Non-pigmented ciliary epithelial cell (primary cell): ENCODE measurements around the gene SMPX.

ENCODE experiments used
- DNase-seq: peaks from one replicate; pipeline ENCODE4 v3.0.0-alpha.2; 2010; ENCODE audit warnings: low read depth

Gene SMPX

DNA sequence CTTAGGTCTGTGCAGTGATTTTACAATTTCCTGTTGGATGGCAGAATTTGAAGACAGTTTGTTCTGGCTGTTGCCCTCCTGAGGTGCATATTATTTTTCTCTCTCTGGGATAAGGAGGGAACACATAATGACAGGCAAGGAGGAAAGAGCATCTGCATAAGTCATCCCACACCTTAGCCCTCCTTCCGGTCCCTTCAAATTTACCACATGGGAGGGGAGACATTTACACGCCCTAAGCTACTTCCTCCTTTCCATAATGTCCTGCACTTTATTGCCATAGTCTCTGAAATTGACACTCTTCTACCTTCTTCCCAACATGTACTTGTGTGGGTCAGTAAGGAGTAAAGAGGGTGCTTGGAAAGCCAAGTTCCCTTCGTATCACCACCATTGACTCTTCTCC, 13.9 kb downstream of the SMPX start:
- no peak for DNase-seq

DNA sequence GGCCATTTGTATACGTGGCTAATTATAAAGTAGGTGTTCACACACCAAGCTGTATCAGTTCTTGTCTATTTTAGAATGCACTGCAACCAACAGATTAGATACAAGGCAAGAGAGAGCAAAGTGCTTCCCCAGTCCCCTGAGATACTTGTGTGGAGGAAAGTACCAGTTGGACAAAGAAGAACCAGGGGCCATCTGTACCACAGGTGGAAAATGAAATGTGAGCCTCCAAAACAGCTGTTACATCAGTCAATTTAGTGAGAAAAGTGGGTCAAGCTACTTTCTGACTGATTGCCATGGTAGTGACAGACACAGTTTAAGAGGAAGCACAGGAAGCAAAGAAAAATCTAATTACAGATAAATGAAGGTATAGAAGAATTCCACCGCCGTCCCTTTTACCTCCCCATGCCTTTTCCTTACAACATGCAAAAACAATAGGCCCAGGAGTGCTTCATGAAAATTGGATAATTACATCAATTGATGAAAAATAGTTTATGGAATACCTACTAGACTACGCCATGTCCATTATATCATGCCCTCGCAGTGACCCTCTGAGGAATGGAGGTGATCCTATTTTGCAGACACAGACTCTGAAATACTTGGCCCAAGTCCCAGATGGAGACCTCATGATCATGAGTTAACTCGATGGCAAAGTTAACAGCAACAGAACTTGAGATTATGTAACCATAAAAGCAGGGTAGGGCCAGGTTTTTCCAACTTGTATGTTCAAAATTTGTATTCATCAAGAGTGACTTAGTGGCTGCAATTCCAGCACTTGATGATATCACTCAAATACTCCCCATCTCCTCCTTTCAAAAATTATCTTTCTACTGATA, 15.8 kb downstream of the SMPX start:
- DNase-seq: no peak

DNA sequence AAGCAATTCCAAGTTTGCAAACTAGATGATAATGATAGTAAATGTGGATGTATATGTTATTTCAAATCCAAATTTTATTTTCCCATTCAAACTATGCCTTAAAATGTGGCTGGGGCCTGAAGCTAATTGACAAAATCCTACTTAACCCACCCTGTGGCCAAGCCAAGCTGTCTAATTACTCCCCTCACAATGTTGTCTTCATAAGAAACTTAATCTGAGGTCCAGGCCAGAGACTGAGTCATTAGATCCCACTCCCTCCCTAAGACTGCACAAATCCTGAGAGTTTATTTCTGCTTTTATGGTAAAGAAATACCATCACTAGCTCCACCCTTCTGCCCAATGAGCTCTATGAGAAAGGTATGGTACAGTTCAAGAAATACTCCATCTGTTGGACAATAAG, 16.6 kb downstream of the SMPX start:
- no peak for DNase-seq

DNA sequence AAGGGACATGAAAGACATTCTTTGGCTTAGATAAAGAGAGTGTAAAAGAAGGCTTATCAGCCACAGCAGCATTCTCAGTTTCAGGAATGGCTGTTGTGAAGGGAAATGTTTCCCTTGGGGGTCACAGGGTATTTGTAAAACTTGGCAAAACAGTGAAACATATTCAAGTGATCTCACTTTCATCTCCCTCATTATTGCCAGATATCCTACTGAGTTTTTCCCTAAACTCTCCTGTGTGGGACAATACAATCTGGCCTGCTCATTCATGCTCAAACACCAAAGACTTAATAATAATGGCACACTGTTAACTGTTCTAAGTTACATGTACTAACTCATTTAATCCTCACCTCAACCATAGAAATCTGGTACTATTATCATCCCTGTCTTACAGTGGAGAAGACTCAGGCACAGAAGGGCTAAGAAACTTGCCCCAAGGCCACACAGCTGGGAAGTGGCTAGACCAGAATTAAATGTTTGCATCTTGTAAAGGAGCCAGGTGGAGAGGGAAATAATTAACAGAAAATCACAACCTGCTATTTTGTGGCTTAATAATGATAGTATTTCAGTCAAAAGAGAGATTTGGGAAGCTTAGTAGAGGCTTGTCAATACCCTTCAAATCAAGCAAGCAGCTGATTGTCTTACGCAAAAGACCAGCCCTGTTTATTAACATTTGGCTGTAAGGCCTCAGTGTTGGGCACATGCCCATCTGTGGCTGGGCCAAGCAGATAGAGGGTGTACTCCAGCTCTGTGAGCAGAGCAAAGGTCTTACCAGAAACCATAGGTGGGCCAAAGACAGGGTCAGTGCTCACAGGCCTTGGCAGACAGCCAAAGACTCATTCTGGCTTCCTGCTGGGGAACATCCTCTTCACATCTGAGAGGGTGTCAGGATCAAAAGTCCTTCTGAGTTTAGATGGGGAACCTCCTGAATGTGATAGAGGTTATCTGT, 17.3 kb downstream of the SMPX start:
- DNase-seq: no peak

DNA sequence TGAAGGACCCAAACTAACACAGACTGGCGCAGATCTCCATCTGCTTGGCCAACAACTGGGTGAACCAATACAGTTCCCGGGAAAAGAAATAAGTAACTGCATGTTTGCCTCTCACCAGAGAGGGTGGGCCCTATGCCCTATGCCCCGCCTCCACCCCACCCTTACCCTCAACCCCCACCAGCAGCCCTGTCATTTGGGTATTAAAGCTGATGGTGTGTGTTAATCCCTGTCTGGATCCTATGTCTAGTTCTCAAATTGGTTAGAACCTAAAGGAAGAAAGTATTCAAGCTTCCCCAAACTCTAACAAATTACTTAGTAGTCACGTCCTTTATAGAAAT, 19.0 kb downstream of the SMPX start:
- DNase-seq: no peak

DNA sequence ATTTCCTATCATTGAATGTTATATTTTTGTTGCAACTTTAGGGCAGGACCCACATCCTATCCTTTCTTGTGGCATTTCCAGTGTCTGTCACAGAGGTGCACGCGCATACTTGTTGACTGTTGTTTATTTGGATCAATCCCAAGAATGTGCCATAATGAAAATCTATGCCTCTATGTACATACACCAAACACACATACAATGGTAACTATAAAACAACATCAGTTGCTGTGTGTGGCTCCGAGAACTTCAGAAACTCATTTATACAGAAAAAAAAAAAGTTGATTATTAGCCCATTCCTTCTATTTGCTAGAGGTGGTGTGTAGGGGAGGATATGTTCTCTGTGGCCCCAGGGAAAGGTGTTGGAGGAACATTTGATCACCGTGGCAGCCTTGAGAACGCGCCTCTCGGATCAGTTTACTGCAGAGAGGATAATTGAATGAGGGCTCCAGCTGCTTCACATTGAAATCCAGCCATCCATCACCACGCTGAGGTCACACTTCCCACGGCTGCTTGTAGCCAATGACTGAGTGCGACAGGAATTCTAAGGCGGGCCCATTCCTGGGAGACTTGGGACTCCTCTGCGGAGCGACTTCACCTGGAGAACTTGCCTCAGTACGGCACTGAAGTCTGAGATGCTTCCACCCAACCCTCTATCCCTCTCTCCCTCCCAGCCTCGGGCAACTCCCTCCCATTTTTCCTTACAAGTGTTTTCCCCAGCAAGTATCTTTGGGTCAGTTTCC, 19.5 kb downstream of the SMPX start:
- DNase-seq: no peak

DNA sequence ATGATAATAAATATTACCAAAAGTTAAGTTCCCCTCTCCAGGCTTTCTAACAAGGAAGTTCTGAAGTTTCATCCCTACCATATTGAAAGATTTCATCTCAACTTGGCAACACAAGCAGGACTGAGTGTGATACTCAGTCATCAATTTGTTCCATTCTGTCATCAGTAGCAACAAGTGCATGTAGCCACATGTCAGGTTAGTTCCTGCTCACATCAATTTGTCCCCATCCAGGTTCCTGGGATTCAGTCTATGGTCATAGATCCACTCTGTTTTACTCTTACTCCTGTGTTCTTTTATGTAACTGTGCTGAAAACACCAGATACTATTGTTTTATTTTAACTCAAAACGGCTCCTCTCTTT, 22.2 kb downstream of the SMPX start:
- no peak for DNase-seq

DNA sequence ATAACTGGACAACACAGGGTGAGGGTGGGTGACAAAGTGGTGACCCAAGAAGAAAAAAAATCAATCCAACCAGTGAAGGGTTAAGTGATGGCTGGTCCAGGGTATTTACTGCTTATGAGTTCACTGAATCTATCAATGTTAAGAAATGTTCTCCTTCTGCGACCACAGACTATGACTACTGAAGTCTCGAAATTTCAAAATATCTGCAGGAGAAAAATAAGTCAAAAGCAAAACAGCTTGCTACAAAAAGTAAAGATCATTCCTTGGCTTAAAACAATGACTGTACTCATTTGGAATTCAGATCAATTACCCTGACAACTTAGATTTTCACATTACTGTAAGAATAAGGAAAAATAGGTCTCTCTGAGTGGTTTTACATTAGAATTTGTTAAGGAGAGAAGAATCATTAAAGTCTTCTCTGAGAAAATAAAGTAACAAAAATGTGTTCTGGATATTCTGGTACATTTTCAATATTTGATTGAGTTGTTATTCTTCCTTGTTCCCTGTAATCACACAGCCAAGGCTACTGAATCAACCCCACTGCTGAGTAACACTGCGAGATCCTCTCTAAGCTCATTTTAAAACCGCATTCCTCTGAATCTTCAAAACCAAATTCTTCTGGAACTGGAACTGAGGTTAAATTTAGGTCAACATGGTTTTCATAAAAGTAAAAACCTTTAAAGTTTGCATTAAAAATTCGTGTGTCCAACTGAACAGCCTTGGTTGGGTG, 22.7 kb downstream of the SMPX start:
- DNase-seq: no peak

DNA sequence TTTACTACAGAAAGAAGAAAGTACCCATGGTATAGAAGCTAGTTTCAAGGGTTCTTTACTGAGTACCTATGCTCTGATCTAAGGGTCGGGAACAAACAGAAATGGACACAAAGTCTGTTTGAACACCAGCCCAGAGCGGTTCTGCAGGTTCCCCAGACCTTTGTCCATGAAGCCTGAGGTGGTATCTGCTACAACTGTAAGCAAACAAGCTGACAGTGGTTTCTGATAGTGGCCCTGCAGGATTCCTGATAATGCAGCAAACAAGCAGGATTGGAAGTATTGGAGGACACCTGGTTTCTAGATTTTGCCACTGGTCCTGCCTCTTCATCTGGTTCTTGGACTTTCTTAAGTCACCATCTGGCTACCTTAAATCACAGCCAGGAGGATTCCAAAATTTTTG, 23.7 kb downstream of the SMPX start:
- DNase-seq: no peak

DNA sequence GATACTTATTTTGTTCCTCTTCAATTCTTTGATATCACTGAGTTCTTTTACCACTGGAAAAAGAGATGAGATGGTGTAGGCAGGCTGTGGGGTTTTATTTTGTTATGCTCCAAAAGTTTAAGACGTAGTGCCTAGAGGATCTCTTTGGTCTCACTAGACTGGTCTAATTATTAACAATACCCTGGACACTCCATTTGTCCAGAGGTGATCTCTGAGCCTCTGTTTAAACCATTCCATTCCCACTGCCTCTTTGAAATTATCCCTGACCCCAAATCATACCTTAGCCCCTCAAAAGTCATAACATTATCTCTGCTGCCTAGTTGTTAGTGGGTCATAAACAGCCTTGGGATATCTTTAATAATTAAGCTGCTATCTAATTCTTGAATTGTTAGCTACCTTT, 24.2 kb downstream of the SMPX start:
- DNase-seq: no peak

DNA sequence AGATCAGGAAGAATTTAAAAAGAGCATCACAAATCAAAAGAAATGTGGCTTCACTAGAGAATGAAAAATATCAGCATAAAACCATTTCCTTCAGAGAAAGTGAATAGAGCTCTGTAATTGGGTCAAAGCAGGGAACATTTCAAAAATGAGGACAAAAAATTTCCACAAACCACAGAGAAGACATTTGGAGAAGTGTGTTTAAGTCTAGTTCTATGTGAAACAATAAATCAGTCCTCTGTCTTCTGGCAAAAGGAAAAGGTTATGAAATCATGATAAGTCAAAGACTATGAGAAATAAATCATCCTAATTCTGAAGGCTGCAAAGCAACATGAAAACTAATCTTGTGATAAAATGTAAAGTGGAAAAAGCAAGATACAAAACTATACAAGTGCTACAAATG, 27.9 kb downstream of the SMPX start:
- DNase-seq: no peak

DNA sequence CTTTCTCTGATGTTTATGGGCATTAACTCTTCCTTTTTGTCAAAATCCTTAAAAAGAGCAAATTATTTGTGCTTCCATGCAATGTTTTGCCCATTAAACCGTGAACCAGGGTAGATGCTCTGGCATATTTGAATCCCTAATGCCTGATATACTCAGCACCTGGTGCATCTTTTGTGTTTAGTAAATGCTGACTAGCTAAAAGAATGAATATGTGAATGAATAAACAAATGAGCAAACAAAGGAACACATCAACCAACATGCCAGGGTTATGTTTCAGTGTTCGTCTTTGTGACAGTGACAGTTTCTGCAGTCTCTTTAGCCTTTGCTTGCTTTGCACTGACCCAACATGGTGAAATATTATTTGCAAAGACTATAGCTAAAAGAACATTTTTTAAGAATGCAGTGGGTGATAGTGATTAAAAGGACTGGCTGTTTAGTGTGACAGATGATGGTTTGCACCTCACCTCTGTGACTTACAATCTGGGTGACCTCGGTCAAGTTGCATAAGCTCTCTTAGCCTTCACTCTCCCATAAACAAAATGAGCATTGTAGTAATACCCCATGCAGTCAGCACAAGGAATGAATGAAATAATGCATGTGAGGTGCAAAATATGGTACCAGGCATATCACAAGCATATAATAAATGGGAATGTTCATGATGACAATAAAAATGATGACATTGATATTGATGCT, 29.5 kb downstream of the SMPX start:
- no peak for DNase-seq

DNA sequence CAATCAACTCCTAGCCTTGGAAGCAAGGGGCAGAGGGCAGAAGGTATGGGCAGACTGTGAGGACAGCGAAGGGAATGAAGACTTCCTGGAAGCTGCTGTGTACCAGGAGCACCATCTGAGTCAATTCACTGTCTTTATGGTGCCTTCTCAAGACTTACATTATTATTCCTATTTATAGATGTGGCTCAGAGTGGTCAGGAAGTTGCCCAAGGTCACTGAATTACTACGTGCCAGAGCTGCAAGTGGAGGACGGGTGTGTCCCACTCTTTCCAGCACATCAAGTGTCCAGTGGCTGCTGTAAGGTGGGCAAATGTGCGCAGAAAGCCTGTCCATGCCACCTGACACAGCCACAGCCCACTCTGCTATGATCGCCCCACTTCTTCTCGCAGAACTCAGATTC, 32.0 kb downstream of the SMPX start:
- no peak for DNase-seq

DNA sequence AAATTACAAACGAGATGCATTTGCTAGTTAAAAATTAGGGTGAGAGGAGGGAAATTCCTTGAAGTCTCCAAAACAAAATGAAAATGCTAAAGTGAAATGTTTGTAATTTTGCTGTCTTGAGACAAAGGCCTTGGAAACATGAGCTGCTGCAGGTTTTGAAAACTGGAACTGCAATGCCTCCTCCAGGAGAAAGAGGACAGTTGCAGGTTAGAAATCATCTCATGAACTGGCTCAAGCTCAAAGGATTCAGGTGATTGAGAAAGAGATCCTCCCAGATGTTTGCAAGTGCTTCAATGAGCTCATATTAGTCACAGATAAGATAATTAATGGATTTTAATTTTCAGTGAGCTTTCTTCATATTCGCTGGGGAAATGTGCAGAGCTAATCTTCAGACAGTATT, 32.4 kb downstream of the SMPX start:
- DNase-seq: no peak

DNA sequence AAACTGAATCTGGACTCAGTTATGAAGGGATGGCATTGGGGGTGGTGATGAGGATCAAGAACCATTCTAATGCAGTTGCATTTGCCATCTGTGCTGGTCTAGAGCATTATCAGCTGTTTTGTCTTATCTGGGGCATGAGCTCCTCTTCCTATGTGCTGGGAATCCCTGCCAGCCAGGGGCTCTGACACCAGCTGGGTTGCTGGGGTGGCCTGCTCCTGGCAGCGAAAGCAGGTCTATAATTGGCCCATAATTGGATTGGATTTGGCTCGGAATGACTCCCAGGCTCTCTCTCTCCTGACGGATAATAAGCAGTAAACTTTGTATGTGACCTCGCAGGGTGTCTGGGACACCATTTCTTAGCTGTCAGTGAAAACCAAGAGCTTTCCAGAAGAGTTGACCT, 34.1 kb downstream of the SMPX start:
- DNase-seq: no peak

DNA sequence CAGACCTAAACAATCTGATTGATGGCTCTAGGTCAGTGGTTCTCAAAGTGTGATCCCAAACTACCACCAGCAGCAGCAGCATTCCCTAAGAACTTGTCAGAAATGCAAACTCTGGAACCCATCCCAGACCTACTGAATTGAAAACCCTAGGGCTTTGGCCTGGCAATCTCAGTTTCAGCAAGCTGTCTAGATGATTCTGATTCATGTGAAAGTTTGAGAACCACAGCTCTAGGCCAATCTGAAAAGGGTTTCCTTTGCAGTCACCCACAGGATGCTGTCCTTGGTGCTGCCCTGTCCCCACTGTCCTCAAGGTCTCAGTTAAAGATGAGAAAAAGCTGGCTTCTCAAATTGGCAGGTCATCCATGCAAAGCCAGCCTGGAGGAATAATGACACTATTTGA, 34.8 kb downstream of the SMPX start:
- DNase-seq: no peak

DNA sequence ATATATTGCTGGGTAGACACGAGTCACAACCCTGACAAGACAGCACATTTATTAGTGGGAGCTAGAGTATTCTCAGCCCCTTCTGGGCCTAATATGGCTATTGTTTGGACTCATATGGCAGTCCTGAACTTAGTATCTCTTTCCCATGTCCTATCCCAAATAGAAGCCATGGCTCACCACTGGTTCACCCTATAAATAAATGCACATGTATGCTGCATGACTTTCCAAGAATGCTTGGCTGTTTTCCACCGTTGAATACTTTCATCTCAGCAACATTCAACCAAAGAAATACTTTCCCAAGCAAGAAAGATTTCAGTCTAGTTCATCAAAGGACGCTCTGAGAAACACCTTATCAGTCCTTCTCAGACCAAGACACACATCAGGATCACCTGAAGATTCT, 36.7 kb downstream of the SMPX start:
- DNase-seq: no peak

DNA sequence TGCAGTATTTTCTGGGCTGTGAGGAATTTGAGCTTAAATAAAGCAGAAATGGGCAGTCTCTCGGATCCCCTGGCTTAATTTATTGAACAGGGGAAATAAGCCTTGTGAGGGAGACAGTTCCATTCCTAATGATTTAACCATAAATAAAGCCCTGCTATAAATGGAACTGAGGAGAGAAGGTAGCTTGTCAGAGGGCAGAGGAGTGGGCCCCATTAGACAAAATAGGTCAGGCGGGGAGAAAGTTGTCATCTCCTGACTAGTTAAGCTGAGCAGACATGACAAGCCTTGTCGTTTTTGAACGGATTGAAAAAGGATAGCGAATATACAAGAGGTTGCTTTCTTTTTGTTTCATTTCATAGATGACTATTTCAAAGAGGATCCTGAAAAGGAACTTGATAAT, 39.3 kb downstream of the SMPX start:
- DNase-seq: no peak

DNA sequence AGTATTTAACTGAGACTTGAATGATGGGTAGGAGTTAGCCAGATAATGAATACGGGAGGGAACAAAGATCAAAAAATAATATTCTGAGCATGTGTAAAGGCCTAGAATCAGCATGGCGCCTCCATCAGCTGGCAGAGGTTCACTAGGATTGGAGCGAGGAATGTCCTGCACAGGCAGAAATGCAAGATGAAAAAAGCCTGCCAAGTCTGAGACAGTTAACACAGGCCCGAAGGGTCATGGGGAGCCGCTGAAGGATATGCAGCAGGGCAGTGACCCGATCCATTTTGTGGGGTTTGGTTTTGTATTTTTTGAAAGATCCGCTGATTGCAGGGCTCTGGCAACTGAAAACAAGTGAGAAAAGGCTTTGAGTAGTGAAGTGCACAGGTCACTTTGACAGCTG, 40.1 kb downstream of the SMPX start:
- DNase-seq: no peak

DNA sequence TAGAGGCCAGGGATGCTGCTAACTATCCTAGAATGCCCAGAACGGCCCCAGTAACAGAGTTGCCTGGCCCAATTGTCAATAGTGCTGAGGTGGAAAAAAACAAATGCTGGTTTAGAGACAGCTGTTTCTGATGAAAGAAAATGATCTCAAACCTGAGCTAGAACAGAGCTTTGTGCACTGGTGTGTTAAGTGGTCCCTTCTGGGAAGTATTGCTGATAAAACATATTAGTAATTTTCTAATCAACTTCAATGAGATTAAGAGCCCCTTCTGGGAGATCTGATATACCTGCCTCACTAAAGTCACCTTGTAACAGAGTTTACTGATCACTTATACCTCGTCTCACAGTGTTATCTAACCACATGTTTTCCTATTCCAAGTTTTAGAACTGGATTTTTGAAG, 42.1 kb downstream of the SMPX start:
- no peak for DNase-seq

DNA sequence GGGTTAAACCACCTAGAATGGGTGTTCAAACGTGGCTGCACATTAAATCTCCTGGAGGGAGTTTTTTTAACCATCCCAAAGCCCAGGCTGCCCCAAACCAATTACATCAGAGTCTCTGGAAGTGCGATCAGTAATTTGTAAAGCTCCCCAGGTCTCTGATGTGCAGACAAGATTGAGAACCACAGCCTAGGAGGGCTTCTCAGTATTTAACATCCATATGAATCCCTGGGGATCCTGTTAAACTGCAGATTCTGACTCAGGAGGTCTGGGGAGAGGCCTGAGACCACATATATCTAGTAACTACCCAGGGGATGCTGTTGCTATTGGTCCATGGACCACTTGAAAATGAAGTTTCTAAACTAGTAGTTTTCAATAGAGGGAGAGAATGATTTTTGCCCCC, 42.6 kb downstream of the SMPX start:
- DNase-seq: no peak

DNA sequence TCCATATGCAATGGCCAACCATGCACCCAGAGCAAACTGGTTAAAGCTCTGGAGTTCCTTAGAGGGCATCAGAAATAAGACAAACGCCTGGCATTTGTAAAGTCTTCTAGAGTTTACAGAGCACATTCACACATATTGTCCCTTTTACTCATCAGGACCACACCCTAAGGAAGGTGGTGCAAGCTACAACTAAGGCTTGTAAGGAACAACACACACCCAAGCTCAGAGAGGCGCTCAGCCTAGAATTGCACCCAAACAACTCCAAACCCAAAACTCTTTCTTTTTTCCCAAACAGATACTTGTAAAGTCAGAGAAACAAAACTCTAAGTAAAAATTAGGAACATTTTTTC, 46.1 kb downstream of the SMPX start:
- no peak for DNase-seq
